Spinal cord (tissue), 10 donors: ENCODE measurements around the gene SLC66A2. TPM values are rescaled to one million over a fixed set of nuclear protein-coding genes. Genes with fewer than 3 reads are reported as not detected.

Experiments used
- DNase-seq, 6 donors: peaks; one replicate each; pipeline versions ENCODE4 v3.0.0 to v3.0.0-alpha.2; 2013 to 2015; ENCODE audit warnings: low spot score in 6 of 6, low read depth in 4 of 6
- H3K27ac ChIP-seq: one replicate; pipeline ENCODE4 v1.5.1; 2013; ENCODE audit warnings: low read depth, low read length, control low read depth
- H3K27me3 ChIP-seq: one replicate; pipeline ENCODE4 v1.6.1; 2013; ENCODE audit warnings: low read length; ENCODE audit not compliant: control insufficient read depth, insufficient read depth
- H3K36me3 ChIP-seq: one replicate; pipeline ENCODE4 v1.6.1; 2013; ENCODE audit warnings: low read length; ENCODE audit not compliant: control insufficient read depth, insufficient read depth
- H3K4me1 ChIP-seq: one replicate; pipeline ENCODE4 v1.6.1; 2013; ENCODE audit warnings: low read length; ENCODE audit not compliant: control insufficient read depth, insufficient read depth
- H3K4me3 ChIP-seq: one replicate; pipeline ENCODE4 v1.5.1; 2013; ENCODE audit warnings: low read depth, low read length, control low read depth
- H3K9me3 ChIP-seq: one replicate; pipeline ENCODE4 v1.6.1; 2013; ENCODE audit warnings: low read length; ENCODE audit not compliant: control insufficient read depth, insufficient read depth
- WGBS: methylation state at CpG from one replicate; pipeline ENCODE4 v1.1.5; 2013; ENCODE audit warnings: missing lambda C conversion rate; ENCODE audit not compliant: insufficient coverage; 5-methylcytosine and 5-hydroxymethylcytosine counted together
- polyA plus RNA-seq, 2 donors: library from polyadenylated mRNA; unstranded; fragments of 120-200 nt; gene quantifications; one replicate each; pipeline ENCODE4 v1.2.1, GENCODE V29; 2013; ENCODE audit not compliant: insufficient read length in 2 of 2
- total RNA-seq, 2 donors: library from RNA; depleted of rRNA in 1 of 2; stranded (reverse); fragments of 120-200 nt in 1 of 2; fragments of >200 nt in 1 of 2; gene quantifications; one replicate each; pipeline versions ENCODE4 v1.2.3 to v1.2.4, GENCODE V29; 2013 to 2014
- donor health status: healthy.

Gene SLC66A2
- total and polyA plus RNA-seq, 4 donors = 26.0 to 68.4 (median 46.2) TPM

DNA sequence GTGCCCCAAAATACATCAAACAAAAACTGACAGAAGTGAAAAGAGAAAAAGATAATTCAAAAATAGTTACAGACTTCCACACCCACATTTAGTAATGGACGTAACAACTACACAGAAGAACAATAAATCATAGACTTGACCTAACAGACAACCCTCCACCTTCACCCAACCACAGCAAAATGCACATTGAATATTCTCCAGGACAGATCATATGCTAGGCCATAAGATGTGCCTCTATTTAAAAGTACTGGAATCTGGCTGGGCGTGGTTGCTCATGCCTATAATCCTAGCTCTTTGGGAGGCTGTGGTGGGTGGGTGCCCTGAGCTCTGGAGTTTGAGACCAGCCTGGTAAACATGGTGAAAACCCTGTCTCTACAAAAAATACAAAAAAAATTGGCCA lies 20.0 kb downstream of the SLC66A2 start:
- H3K9me3 ChIP-seq = peaks cover 6% of the 10 kb centered on the region
- DNase-seq = no peak
- no CpG with 5 or more reads among the region's 2 CpGs for WGBS

DNA sequence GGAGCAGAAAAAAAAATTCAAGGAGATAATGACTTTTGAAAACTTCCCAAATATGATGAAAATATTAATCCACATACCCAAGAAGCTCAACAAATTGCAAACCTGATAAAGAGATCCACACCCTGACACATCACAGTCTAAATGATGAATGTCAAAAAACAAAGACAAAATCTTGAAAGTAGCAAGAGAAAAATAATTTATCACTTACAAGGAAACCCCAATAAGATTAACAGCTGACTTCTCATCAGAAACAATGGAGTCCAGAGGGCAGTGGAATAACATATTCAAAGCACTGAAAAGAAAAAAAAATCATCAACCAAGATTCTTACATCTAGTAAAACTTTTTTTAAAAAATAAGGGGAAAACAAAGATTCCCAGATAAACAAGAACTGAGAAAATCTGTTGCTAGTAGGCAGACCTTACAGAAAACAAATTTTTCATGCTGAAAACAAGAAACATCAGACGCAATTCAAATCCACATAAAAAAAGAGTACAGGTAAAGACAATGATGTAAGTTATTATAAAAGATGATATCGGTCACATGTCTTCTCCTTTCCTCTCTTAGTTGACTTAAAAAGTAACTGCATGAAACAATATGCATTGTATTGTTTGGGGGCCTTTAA lies 21.3 kb downstream of the SLC66A2 start:
- Histone ChIP-seq H3K9me3 (peaks cover 6% of the 10 kb centered on the region), H3K4me1 (peaks cover 23% of the 10 kb centered on the region), H3K36me3 (peaks cover 30% of the 10 kb centered on the region), H3K27ac (no peak overlapping the region), H3K27me3 (no peaks in the 10 kb centered on the region), H3K4me3 (no peak overlapping the region)
- WGBS = no CpG with 5 or more reads among the region's 2 CpGs
- no peak for DNase-seq

More for the DNA sequence above, 20.0 kb downstream of the SLC66A2 start:
- H3K27ac ChIP-seq = no peak overlapping the region
- H3K36me3 ChIP-seq = peaks cover 36% of the 10 kb centered on the region
- no peaks in the 10 kb centered on the region for H3K27me3 ChIP-seq
- no peak overlapping the region for H3K4me3 ChIP-seq
- H3K4me1 ChIP-seq = peaks cover 16% of the 10 kb centered on the region

DNA sequence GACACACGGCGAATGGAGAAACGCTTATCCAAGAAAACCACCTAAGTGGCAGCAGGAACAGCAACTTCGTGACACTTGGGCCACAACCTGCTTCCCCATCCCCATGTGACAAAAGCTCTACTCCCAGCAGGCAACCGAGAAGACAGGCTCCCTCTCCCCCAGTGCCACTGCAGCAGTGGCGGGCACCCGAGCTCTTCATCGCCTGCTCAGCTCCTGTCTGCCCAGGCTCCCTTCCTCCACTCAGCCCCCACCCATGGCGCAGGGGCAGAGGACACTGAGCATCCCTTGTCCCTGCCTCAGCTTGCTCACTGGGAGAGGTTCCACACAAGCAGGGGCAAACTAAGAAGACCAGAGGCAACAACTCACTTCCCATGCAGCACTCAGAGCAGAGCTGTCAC lies 22.9 kb downstream of the SLC66A2 start:
- Histone ChIP-seq H3K4me3 (no peak overlapping the region), H3K36me3 (peaks cover 35% of the 10 kb centered on the region), H3K27ac (no peak overlapping the region), H3K27me3 (no peaks in the 10 kb centered on the region), H3K4me1 (peaks cover 29% of the 10 kb centered on the region), H3K9me3 (peaks cover 6% of the 10 kb centered on the region)
- no peak for DNase-seq
- 95% methylated on average over 9 of the region's 9 CpGs for WGBS

DNA sequence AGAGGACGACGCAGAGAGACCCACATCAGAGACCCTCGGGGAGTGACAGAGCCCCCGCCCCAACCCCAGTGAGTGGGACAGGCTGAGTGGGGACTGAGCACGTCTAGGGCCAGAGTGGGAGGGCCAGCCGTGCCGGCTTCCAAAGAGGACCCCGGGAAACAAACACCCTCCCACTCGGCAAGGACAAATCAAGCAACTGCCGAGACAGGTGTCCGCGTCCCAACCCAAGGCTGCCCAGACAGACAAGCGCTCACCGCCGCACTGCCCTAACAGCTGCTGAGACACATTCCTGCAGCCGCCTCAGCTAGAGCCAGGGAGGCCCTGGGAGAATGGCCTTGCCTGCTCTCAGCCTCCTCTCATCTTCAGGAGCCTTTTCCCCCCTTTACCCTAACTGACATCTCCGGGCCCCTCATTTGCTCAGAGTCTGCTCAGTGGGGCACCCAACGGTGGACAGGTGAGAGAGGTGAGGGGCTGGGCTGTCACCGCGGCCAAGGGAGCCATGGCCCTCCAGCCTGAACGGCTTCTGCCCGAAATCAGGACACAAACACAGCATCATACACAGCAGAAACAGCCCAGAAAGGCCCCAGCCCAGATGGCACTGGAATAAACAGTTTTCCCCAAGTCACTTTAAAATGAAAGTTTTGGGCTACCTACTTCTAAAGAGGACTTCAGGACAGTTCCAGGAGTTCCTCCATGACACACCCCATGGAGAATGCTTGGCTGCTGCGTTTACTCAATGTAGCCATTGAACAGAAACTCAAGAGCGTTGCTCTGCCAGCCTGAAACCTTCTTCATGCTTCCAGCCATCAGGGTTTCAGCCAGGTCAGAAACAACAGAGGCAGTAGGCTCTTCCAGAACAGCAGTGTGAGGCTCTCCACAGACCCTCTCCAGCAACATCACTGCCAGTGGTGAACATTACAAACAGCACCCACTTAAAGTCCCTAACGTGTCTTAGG lies 23.6 kb downstream of the SLC66A2 start:
- peaks cover 39% of the 10 kb centered on the region for H3K36me3 ChIP-seq
- no peak overlapping the region for H3K4me3 ChIP-seq
- peaks cover 29% of the 10 kb centered on the region for H3K4me1 ChIP-seq
- DNase-seq = no peak
- WGBS = 78% methylated on average over 21 of the region's 25 CpGs
- H3K9me3 ChIP-seq = peaks cover 6% of the 10 kb centered on the region
- H3K27ac ChIP-seq = no peak overlapping the region
- H3K27me3 ChIP-seq = no peaks in the 10 kb centered on the region

DNA sequence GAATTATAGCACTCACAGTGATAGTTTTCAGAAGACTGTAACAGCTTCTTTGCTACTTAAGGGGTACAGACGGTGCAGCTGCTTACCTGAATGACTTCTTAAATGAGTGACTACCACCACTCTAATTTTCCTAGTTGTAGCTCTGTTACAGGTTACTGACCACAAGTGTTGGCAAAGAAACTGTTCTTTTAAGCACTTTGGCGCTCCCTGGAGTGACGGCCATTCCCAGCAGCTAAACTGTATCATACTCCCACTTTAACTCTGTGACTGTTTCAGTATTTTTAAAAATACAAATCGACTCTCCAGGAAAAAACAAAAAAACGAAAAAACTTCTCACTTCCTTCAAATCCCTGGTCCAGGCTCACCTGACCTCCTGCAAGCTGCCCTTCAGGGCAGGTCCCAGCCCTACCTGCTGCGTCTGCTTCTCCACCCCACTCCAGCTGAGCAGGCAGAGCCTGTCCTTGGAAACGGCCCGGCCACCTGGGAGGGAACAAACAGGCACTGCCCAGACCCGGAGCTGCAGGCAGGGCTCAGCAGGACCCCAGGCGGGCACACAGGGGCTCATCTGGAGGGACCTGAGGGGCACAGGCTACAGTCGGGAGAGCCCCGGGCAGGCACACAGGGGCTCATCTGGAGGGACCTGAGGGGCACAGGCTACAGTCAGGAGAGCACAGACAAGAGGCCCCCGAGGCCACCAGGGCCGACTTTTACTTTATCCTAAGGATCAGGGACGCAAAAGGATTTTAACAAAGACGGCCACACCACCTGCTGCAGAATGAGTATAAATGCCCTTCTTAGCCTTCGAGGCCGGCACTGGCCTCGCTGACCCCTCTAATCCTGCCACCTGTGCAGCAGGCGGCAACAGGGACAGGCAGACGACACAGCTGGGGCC lies 24.5 kb downstream of the SLC66A2 start:
- H3K36me3 ChIP-seq = peaks cover 49% of the 10 kb centered on the region
- WGBS = 77% methylated on average over 20 of the region's 21 CpGs
- H3K9me3 ChIP-seq = peaks cover 6% of the 10 kb centered on the region
- peaks cover 29% of the 10 kb centered on the region for H3K4me1 ChIP-seq
- H3K27me3 ChIP-seq = no peaks in the 10 kb centered on the region
- no peak overlapping the region for H3K4me3 ChIP-seq
- no peak overlapping the region for H3K27ac ChIP-seq
- peak in 1 of 6 donors; percentile 47 for DNase-seq

DNA sequence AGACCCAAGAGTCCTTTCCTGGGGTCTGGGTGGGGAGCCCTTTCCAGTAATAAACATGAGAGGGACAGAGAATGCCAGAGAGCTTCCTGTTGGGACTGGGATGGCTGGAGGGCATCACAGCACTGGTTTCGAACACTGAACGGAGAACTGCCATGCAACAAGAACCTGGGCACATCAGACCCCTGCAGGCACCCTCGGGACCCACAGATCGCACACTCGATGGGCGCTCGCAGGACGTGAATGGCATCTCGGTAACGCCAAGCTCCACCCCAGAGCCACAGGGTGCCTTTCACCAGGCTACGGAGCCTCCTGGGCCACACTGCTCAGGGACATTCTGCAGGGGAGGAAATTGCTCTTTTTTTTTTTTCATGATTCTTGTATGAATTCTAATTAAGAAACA lies 25.1 kb downstream of the SLC66A2 start:
- Histone ChIP-seq H3K9me3 (peaks cover 4% of the 10 kb centered on the region), H3K4me1 (peaks cover 29% of the 10 kb centered on the region), H3K4me3 (no peak overlapping the region), H3K27me3 (no peaks in the 10 kb centered on the region), H3K27ac (no peak overlapping the region), H3K36me3 (peaks cover 52% of the 10 kb centered on the region)
- WGBS = 85% methylated on average over 10 of the region's 11 CpGs
- no peak for DNase-seq

DNA sequence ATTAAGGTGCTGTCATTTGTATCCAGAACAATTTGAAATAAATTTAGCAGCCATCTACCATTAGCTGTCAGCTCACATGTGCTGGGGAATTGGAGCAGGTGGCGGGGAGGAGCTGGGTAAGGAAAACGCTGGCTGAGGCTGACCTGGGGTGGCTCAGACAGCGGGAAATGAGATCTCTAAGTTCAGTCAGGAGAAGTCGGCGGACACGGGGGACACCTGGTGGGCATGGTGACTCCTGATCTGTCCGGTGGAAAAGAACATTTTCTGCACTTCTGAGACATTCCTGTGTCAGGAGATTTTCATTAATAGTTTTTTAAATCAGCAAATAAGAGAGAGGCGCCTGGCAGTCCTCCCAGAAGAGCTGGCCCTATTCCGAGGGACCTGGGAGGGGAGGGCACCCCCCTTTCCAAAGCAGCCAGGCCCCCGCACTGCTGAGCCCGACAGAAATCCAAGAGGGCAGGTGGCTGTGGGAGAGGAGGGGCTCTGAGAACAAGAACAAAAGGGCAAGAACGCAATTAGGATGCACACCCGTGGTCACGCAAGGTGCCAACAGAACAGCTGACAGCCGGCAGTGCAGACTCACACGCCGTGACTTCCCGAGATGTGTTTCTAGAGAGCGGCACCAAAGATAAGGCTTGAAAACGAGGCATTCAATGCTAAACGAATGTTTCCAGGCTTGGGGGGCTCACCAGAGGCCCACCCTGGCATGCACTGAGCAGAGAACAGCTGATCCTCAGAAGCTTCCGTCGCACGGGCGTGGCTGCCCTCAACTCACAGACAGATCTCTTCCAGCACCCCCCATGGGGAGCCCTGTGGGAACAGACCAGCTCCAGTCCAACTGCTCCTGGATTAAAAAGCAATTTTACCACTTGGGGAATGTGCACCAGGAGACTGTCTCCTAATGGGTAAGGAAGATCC lies 26.4 kb downstream of the SLC66A2 start:
- 22% methylated on average over 24 of the region's 25 CpGs for WGBS
- Histone ChIP-seq H3K27me3 (no peaks in the 10 kb centered on the region), H3K4me3 (no peak overlapping the region), H3K36me3 (peaks cover 52% of the 10 kb centered on the region), H3K27ac (peak overlapping the region; percentile 40), H3K9me3 (peaks cover 2% of the 10 kb centered on the region), H3K4me1 (peaks cover 29% of the 10 kb centered on the region)
- peak in 3 of 6 donors; percentile 29 to 93 (median 81) for DNase-seq

DNA sequence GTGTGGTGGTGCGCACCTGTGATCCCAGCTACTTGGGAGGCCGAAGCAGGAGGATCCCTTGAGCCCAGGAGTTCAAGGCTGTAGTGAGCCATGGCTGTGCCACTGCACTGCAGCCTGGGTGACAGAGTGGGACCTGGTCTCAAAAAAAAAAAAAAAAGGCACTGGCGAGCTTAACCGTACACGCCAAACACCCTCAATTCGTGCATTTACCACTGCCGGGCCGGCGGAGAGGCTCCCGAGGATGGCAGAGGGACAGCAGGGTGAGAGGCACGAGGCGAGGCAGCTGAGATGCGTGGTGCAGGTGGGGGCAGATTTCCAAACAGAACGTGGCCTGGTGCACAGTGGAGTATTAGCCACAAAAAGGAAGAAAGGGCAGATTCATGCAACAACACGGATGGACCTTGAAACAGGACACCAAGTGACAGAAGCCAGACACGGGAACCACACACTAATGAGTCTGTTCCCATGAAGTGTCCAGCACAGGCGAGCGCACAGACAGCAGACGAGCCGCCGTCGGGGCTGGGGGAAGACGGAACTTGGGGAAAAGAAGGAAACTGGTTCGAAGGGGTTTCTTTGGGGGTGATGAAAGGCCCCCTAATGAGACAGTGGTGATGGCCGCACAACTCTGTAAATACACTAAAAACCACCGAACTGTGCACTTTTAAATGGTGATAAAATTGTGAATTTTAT lies 27.4 kb downstream of the SLC66A2 start:
- 89% methylated on average over 18 of the region's 26 CpGs for WGBS
- H3K27ac ChIP-seq = no peak overlapping the region
- peaks cover under 1% of the 10 kb centered on the region for H3K9me3 ChIP-seq
- no peak for DNase-seq
- no peak overlapping the region for H3K4me3 ChIP-seq
- H3K4me1 ChIP-seq = peaks cover 29% of the 10 kb centered on the region
- H3K27me3 ChIP-seq = no peaks in the 10 kb centered on the region
- H3K36me3 ChIP-seq = peaks cover 55% of the 10 kb centered on the region
